Right cardiac atrium (tissue), 5 donors: ENCODE data around the gene RARG. TPM values are rescaled to one million over a fixed set of nuclear protein-coding genes. Genes with fewer than 3 reads are reported as not detected.

Source experiments
- ATAC-seq, 2 donors: fragments of 200-7000 bp; cut with Tn5 transposase; one replicate each; pipeline versions ENCODE4 v1.8.0 to v1.9.1; 2020; ENCODE audit warnings: moderate library complexity in 2 of 2, mild to moderate bottlenecking in 1 of 2
- DNase-seq, 3 donors: peaks; one replicate each; pipeline ENCODE4 v3.0.0-alpha.2; 2020
- H3K27ac ChIP-seq: one replicate; pipeline ENCODE4 v1.5.1; 2013; ENCODE audit warnings: mild to moderate bottlenecking, low read length, control low read depth, moderate library complexity
- H3K27me3 ChIP-seq: one replicate; pipeline ENCODE4 v1.6.1; 2013; ENCODE audit not compliant: control insufficient read depth, insufficient read depth
- H3K4me1 ChIP-seq: one replicate; pipeline ENCODE4 v1.6.1; 2013; ENCODE audit warnings: low read length; ENCODE audit not compliant: control insufficient read depth, insufficient read depth
- H3K4me3 ChIP-seq: one replicate; pipeline ENCODE4 v1.5.1; 2013; ENCODE audit warnings: low read length, control low read depth
- H3K9me3 ChIP-seq: one replicate; pipeline ENCODE4 v1.6.1; 2013; ENCODE audit warnings: low read length; ENCODE audit not compliant: control insufficient read depth
- WGBS: extraction: QIAGEN DNeasy Blood & Tissue Kit; methylation state at CpG from one replicate; pipeline ENCODE4 v1.1.7; 2013; 5-methylcytosine and 5-hydroxymethylcytosine counted together
- intact Hi-C, 4 donors: fragments of 100-400 bp; cut with DNase I; formaldehyde crosslinking; loops; one replicate each; pipeline versions ENCODE4 v1.11.0 to v1.14.0; 2022 to 2023
- polyA plus RNA-seq: library from polyadenylated mRNA; stranded (reverse); fragments of 200-250 nt; gene quantifications from one replicate; pipeline ENCODE4 v1.2.3, GENCODE V29; 2013
- total RNA-seq, 4 donors: library from RNA; stranded (reverse); fragmentation: NEBNext Ultra II Directional; extraction: Animal tissue kit (Norgen Biotek cat#: 25700); gene quantifications; one replicate each; pipeline ENCODE4 v1.2.1, GENCODE V29; 2021
- donor health status: healthy with polysubstance abuse.
- donor health status: DM: no; HTN: yes; CAD: no.
- donor health status: DM: no; HTN: no; CAD: no.
- donor health status: DM: no; HTN: yes; CAD: no; lungs with severe emphysema.
- donor health status: DM: yes; HTN: yes; CAD: no.

The RARG gene
- total and polyA plus RNA-seq, 5 donors: 10.5 to 26.2 (median 21.6) TPM

DNA sequence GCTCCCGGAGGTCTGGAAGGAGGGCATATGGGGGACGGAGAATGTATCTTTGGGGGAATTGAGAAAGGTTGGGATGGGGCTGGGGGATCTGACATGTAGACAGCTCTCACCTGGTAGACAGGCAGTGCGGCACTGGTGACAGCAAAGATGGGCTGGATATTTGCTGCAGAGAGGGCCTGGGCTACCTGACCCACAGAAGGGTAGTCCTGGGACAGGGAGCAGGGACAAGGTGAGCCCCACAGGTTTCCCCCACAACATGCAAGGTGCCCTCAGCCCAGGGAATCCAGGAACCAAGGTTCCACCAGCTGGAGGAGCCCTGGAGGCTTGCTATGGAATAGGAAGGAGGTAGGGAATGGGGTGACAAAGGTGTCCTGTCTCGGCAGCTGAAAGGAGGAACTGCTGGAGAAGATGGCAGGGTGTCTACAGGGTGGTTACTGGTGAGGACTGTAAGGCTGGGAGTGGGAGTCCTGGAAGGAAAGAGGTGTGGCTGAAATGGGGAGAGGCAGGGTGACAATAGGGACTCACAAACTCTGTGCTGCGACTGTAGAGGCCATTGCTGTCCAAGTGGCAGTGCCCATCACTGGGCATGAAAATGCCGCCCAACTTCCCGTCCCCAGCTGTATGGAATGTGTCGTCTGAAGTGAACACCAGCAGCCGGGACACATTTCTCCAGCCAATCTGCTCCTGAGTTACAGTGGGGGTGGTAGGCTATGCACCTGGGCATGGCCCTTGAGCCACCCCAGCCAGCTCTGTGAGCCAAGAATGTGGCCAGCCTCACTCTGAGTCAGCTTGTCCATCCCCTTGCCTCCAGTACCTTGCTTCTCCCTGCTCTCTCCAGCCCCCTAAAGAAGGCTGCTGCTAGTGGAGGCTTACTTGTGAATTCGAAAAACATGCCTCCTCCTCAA is 36.2 kb downstream of the RARG start:
- H3K27ac ChIP-seq: no peak overlapping the region
- DNase-seq (no peak), ATAC-seq (no peak)
- no peaks in the 10 kb centered on the region for H3K4me1 ChIP-seq
- no peak overlapping the region for H3K4me3 ChIP-seq
- intact Hi-C loops: loop anchor here in 3 of 4 donors (5.0 to 10.0 kb wide), 4 partner anchors 33 to 131 kb away; no protein-coding TSS in a partner anchor
- 87% methylated on average over 10 of the region's 10 CpGs for WGBS
- H3K27me3 ChIP-seq: no peaks in the 10 kb centered on the region
- H3K9me3 ChIP-seq: no peaks in the 10 kb centered on the region

DNA sequence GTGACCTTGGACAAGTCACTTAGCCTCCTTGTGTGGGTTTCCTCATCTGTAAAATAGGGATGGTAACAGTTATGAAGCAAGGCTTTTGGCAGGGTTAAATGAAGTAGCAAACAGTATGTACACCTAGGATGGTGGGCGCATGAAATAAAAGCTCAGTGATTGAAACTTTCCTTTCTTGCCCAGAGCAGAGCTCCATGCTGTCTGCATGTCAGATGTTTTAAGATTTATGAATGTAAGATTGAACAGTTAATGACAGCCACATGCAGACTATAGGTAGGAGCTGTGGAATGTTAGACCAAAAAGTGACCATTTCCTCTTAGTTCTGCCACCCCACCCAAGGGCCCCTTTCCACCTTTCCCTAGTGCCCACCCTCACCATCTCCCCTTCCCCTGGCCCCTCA is 37.0 kb downstream of the RARG start:
- Histone ChIP-seq H3K27ac (no peak overlapping the region), H3K27me3 (no peaks in the 10 kb centered on the region), H3K4me3 (no peak overlapping the region), H3K9me3 (no peaks in the 10 kb centered on the region), H3K4me1 (no peaks in the 10 kb centered on the region)
- no peak for ATAC-seq
- intact Hi-C loops: loop anchor here in 3 of 4 donors (5.0 to 10.0 kb wide), 4 partner anchors 33 to 130 kb away; no protein-coding TSS in a partner anchor
- 95% methylated on average over 1 of the region's 1 CpG for WGBS
- no peak for DNase-seq

DNA sequence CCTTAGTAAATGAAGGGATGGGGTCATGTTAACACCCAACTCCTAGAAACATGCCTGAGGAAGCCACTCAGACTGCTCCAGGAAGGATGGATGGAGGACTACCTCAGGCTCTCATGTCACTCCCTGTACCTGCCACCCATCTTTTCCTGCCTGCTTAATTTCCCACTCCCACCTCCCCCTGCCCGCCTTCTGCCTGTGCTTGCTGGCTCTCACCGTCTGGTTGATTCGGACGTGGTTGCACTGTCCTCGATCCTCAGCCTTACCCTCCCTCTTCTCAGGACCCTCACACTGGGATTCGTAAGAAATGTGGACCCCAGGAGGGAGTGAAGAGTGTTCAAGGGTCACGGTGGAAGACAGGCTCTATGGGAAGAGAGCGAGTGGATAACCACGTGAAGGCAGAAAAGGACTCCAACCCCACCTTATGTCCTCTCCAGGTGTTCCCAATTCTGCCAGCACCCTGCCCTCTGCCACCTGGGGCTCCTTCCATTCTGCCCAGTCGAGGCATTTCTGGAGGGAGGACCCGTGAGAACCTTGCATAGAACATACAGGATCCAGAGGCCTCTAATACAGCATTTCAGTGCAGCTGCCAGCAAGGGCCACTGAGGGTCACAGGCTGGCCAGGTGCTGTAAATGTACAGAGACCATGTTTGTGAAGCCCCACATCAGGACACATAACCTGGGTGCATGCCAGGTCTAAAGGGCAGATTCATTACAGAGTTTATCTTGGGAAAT is 37.9 kb downstream of the RARG start:
- peak in 1 of 3 donors; percentile 35 for DNase-seq
- Histone ChIP-seq H3K9me3 (no peaks in the 10 kb centered on the region), H3K4me3 (no peak overlapping the region), H3K4me1 (no peaks in the 10 kb centered on the region), H3K27me3 (no peaks in the 10 kb centered on the region), H3K27ac (no peak overlapping the region)
- no peak for ATAC-seq
- intact Hi-C loops: loop anchor here in 2 of 4 donors (10.0 kb wide), 1 partner anchor 129 kb away; no protein-coding TSS in a partner anchor
- 67% methylated on average over 11 of the region's 11 CpGs for WGBS

DNA sequence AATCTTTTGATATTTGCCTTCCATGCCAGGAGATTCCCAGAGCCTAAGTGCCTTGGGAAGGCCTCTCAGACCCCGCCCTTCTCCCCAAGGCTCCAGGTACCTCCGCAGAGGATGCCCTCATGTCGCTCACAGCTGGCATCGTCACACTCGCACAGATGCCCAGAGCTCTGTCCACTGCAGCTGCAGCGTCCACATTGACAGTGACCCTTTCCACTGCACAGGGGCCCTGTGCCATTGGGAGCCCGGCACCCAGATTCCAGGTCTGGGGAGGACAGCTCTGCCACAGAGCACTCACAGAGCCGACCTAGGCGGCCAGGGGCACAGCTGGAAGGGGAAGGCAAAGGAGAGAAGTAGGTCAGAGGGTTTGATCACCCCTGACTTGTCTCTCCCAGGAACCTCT is 39.0 kb downstream of the RARG start:
- intact Hi-C loops: loop anchor here in 2 of 4 donors (10.0 kb wide), 1 partner anchor 128 kb away; no protein-coding TSS in a partner anchor
- DNase-seq (no peak), ATAC-seq (no peak)
- H3K4me3 ChIP-seq: no peak overlapping the region
- H3K9me3 ChIP-seq: no peaks in the 10 kb centered on the region
- no peak overlapping the region for H3K27ac ChIP-seq
- no peaks in the 10 kb centered on the region for H3K27me3 ChIP-seq
- 89% methylated on average over 9 of the region's 9 CpGs for WGBS
- H3K4me1 ChIP-seq: no peaks in the 10 kb centered on the region

DNA sequence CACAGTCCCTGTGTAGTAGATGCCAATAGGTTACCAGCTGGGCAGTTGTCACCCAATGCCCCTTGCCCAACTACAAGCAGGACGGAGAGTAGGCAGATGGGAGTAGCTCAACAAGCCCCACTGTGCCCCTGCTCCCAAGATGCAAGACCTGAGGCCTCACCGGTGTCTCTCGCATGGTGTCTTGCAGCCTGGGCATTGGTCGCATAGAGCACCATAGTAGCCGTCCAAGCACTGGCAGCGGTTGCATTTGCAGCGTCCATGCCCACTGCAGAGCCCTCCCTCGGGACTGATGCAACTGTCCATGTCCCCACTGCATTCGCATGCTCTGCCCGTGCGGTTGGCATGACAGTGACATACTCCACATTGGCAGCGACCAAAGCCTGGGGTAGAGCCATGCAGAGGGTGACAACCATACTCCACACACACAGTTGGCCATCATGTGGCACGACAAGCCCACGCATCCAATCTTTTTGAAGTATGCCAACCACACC is 39.4 kb downstream of the RARG start:
- WGBS: 92% methylated on average over 14 of the region's 14 CpGs
- intact Hi-C loops: loop anchor here in 2 of 4 donors (10.0 kb wide), 1 partner anchor 128 kb away; no protein-coding TSS in a partner anchor
- Histone ChIP-seq H3K4me1 (no peaks in the 10 kb centered on the region), H3K4me3 (no peak overlapping the region), H3K9me3 (no peaks in the 10 kb centered on the region), H3K27me3 (no peaks in the 10 kb centered on the region), H3K27ac (no peak overlapping the region)
- DNase-seq (no peak), ATAC-seq (no peak)

DNA sequence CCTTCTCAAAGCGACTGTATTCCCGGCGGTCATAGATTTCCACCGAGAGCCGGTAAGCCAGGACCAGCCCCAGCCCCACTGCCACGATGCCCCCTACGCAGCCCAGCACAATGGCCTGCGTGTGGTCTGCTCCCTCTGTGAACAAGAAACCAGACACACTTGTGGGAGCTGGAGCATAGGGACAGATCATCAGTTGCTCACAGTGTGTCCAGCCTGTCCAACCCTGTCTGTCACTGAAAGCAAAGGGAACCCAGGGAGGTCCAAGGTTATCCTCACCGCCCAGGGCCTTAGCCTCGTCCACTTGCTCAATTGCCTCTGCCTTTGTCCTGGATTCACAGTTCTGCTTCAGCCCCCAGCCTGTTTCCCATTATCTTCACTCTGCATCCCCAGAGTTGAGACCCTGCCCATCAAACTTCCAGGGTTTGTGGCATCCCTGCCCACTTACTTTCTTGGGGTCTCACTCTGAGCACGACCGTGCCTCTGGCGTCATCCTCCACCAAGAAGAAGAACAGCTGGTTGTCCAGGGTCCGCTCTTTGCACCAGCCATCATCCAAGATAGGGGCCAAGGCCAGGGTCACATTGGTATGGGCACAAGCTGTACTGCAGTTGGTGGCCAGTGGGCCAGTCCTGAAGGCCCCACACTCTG is 40.0 kb downstream of the RARG start:
- Histone ChIP-seq H3K27ac (no peak overlapping the region), H3K4me1 (no peaks in the 10 kb centered on the region), H3K9me3 (no peaks in the 10 kb centered on the region), H3K27me3 (no peaks in the 10 kb centered on the region), H3K4me3 (no peak overlapping the region)
- ATAC-seq (no peak), DNase-seq (no peak)
- 85% methylated on average over 14 of the region's 14 CpGs for WGBS
- intact Hi-C loops: loop anchor here in 2 of 4 donors (10.0 kb wide), 1 partner anchor 127 kb away; no protein-coding TSS in a partner anchor

DNA sequence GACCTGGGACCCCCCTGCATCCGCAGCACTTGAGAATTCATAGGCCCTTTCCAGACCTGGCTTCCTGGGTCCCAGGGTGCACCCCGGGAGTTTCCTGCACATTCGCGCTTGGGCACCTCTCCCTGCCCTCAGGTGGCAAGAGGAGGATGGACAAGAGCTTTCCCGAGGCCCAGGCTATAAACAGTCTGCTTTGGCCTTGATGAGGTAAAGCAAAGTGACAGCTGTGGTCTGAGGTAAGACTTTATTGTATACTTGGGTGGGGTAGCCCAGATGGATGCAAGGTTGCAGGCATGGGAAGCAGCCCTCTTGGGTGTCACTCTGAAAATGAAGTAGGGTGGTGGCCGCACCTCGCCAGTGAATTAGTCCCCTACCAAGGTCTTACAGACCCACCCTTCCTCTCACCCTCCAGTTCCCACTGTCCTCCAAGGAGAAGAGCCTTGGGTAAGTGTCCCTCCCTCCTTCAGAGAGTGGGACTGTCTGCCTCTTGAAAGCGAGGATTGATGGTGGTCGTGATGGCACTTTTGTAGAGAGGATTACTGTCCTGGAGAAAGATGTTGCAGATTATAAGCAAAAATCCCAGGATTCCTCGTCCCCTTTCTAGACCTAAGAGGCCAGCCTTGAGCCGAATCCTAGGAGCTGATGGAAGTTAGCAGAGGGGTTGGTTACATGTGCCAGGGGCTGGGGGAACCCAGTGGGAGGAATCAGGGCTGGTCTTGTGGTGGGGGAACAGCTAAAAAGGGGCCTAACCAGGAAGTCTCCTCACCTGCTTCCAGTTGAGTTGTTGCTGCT is 40.7 kb downstream of the RARG start:
- DNase-seq (peak in 1 of 3 donors; percentile 44), ATAC-seq (no peak)
- 84% methylated on average over 11 of the region's 11 CpGs for WGBS
- Histone ChIP-seq H3K4me1 (no peaks in the 10 kb centered on the region), H3K9me3 (no peaks in the 10 kb centered on the region), H3K27me3 (no peaks in the 10 kb centered on the region), H3K27ac (no peak overlapping the region), H3K4me3 (no peak overlapping the region)
- intact Hi-C loops: loop anchor here in 2 of 4 donors (10.0 kb wide), 1 partner anchor 126 kb away; no protein-coding TSS in a partner anchor

DNA sequence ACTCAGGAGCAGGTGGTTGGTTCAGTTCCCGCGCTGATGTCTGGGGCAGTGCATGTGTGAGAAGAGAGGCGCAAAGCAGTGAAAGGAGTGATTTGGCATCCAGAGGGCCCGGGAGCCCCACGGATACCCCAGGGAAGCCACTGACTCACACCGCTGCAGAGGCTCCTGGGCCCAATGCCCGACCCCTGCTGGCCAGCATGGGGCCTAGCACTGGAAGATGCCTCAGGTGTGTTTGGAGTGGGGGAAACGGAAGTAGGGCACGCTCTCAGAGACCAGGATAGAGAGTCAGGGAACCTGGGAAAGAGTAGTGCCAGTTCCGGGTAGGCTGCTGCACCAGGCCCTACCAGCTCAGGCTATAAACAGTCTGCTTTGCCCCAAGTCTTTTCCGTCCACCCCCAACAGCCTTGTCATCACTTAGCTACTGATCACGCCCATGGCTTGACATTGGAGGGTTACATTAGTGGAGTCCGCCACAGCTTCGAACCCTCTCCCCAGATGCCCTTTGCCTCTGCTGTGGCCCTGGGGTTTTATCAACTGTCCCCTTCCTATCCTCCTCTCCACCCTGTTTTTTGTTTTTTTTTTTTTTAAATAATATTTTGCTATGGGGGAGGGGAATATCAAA is 41.8 kb downstream of the RARG start:
- no peaks in the 10 kb centered on the region for H3K27me3 ChIP-seq
- no peaks in the 10 kb centered on the region for H3K9me3 ChIP-seq
- H3K27ac ChIP-seq: no peak overlapping the region
- H3K4me1 ChIP-seq: no peaks in the 10 kb centered on the region
- WGBS: 40% methylated on average over 14 of the region's 14 CpGs
- no peak overlapping the region for H3K4me3 ChIP-seq
- intact Hi-C loops: loop anchor here in 2 of 4 donors (10.0 kb wide), 1 partner anchor 125 kb away; no protein-coding TSS in a partner anchor
- peak; percentile 72 to 73 for ATAC-seq
- DNase-seq: peak; percentile 82 to 88 (median 85)

DNA sequence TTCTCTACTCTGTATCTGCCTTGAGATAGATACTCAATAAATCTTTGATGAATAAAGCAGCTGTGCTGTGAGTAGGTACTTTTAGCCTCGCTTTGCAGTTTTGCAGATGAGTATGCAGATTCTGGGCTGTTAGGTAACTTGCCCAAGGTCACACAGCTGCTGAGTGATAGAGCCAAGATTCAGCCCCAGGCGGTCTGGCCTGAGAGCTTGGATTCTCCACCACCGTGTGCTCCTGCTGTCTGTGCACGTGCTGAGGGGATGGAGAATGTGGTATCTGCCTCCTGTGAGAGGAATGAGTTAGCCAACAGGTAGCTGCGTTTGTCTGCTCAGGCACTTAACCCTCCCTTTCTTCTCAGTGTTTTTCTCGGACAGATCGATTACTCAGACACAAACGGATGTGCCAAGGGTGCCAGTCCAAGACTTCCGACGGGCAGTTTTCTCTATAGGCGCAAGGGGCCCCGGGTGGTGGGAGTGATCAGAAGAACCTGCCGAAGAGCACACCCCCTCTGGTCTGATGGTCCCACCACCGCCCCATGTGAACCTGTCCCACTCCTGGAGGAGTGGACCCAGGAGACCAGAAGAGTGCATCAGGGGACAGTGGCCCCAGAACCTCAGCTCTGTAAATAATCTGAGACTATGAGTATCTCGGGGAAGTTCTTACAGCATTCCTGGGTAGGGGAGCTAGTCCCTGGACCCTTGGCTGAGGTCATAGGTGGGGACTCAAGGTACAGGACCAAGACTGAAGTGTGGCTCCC is 44.7 kb downstream of the RARG start:
- 85% methylated on average over 15 of the region's 15 CpGs for WGBS
- ATAC-seq: no peak

More for the DNA sequence above, 44.7 kb downstream of the RARG start:
- Histone ChIP-seq H3K27ac (no peak overlapping the region), H3K4me3 (no peak overlapping the region), H3K4me1 (peaks cover 5% of the 10 kb centered on the region), H3K9me3 (no peaks in the 10 kb centered on the region), H3K27me3 (no peaks in the 10 kb centered on the region)
- intact Hi-C loops: loop anchor here in 1 of 4 donors (5.0 kb wide), 1 partner anchor 120 kb away; no protein-coding TSS in a partner anchor
- DNase-seq: no peak
